Measurements from ENCODE around the gene NLK.

GRCh38 chr17:28097254-28097653 lies 54.8 kb downstream of the NLK start:
- TF ChIP-seq CTCF (conservative IDR thresholded peaks at IDR 0.05 in 1 of 2, IDR thresholded peaks at IDR 0.05 in 1 of 2; ENCODE audit: low read depth in 1 of 2, low read length in 2 of 2) (no peak), EZH2 (IDR thresholded peaks at IDR 0.05; ENCODE audit: low read length, missing control alignments) (no peak)

Data from fibroblast of lung (primary cell).